ENCODE measurements around the gene NMBR. TPM values are rescaled to one million over a fixed set of nuclear protein-coding genes. Genes with fewer than 3 reads are reported as not detected.

Gene NMBR
- total and polyA plus RNA-seq, 2 donors (not counting 1 experiment from before 2014, with no cell fraction given), result 0.09 TPM; not detected in 1

DNA sequence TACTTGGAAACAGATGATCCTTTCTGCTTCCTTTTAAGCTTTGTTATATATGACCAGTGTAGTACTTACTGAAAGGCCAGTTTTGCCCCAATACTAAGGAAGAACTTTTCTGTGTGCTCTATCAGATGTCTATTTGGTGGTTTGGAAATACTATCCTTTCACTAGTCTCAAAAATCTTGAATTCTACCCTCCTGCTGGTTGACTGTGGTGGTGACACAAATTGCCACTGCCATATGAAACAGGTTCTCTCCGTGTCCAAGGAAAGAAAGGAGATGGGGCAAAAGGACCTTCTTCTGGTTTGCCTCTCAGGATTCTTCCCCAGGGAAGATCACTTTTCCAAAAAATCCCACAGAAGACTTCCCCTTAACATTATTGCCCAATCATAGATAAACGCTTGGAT, 8.0 kb downstream of the NMBR start:
- Histone ChIP-seq H3K4me3 (ENCODE audit: control extremely low read depth in 1 of 5, extremely low read depth in 1 of 5, insufficient read depth in 1 of 5, low read depth in 2 of 5, low read length in 4 of 5) (no peak overlapping the region), H3K27me3 (replicated peaks in 1 of 4; ENCODE audit: control extremely low read depth in 1 of 4, control insufficient read depth in 3 of 4, insufficient read depth in 4 of 4, low read length in 3 of 4) (peaks cover 0 to 11% (median 3%) of the 10 kb centered on the region in 4 experiments), H3K79me2 (ENCODE audit: control insufficient read depth, insufficient read depth, low read length) (no peaks in the 10 kb centered on the region), H3K4me2 (replicated peaks; ENCODE audit: low read depth, low read length, poor library complexity, severe bottlenecking) (no peak overlapping the region), H2AFZ (ENCODE audit: insufficient read depth, low read depth, low read length, poor library complexity, severe bottlenecking) (no peak overlapping the region), H4K20me1 (ENCODE audit: control insufficient read depth, insufficient read depth, low read length, poor library complexity, severe bottlenecking) (no peaks in the 10 kb centered on the region), H3K36me3 (replicated peaks in 1 of 2; ENCODE audit: control extremely low read depth in 1 of 2, control insufficient read depth in 1 of 2, extremely low read depth in 1 of 2, insufficient read depth in 2 of 2, low read length in 1 of 2) (no peaks in the 10 kb centered on the region), H3K9me3 (ENCODE audit: control extremely low read depth in 1 of 3, control insufficient read depth in 2 of 3, insufficient read depth in 1 of 3, low read length in 2 of 3) (no peaks in the 10 kb centered on the region), H3K27ac (ENCODE audit: low read length in 2 of 2) (no peak overlapping the region), H3K9ac (ENCODE audit: low read length) (no peak overlapping the region), H3K4me1 (ENCODE audit: control insufficient read depth in 2 of 2, insufficient read depth in 2 of 2, low read length in 2 of 2) (no peaks in the 10 kb centered on the region)
- TF ChIP-seq, protein P1, sequence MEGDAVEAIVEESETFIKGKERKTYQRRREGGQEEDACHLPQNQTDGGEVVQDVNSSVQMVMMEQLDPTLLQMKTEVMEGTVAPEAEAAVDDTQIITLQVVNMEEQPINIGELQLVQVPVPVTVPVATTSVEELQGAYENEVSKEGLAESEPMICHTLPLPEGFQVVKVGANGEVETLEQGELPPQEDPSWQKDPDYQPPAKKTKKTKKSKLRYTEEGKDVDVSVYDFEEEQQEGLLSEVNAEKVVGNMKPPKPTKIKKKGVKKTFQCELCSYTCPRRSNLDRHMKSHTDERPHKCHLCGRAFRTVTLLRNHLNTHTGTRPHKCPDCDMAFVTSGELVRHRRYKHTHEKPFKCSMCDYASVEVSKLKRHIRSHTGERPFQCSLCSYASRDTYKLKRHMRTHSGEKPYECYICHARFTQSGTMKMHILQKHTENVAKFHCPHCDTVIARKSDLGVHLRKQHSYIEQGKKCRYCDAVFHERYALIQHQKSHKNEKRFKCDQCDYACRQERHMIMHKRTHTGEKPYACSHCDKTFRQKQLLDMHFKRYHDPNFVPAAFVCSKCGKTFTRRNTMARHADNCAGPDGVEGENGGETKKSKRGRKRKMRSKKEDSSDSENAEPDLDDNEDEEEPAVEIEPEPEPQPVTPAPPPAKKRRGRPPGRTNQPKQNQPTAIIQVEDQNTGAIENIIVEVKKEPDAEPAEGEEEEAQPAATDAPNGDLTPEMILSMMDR (IDR thresholded peaks at IDR 0.05), result no peak
- no peak for TF ChIP-seq EZH2 (IDR thresholded peaks at IDR 0.05; ENCODE audit: borderline replicate concordance, insufficient read depth, low read depth, low read length, poor library complexity, severe bottlenecking)
- CTCF ChIA-PET, result no interaction called here
- WGBS (ENCODE audit: insufficient coverage), result no CpG with 5 or more reads among the region's 2 CpGs
- POLR2A ChIA-PET, result no interaction called here
- peaks cover 11% of the 10 kb centered on the region for H3K27me3 Mint-ChIP-seq
- no peaks in the 10 kb centered on the region for H3K9me3 Mint-ChIP-seq (ENCODE audit: insufficient read depth)
- no peak for ATAC-seq (ENCODE audit: low read depth)
- DNase-seq, result no peak
- H3K4me3 Mint-ChIP-seq, result no peak overlapping the region
- intact Hi-C loops (cut with micrococcal nuclease), result no loop called here
- no peaks in the 10 kb centered on the region for H3K4me1 Mint-ChIP-seq
- no peak overlapping the region for H3K27ac Mint-ChIP-seq

DNA sequence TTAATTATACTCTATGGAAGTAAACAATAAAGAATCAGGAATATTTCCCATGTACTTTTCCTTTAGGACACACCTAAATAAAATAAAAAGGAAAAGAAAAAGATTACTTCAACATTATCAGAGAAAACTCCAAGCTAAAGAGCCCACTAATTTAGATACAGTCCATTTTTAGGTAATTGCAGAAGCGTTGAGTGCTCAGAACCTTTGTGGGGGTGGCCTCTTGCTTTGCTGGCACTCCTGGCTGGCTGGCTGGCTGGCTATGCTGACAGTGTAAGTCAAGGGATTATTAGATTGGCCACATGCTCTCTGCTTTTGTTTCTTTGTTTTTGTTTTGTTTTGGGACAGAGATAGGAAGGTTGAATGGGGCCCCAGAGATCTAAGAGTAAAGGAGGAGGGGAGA, 14.3 kb downstream of the NMBR start, which contains the start of gene GJE1:
Gene GJE1, plus strand, starts transcription at position 301 of the 400 bp plus-strand sequence. CDS start 234 bp downstream, outside the sequence.
- Mint-ChIP-seq H3K4me3 (no peak within 1 kb of the TSS), H3K27ac (no peak within 1 kb of the TSS), H3K4me1 (no peaks in the 10 kb centered on the region), H3K9me3 (ENCODE audit: insufficient read depth) (no peaks in the 10 kb centered on the region), H3K27me3 (peaks cover 20% of the 10 kb centered on the region)
- ATAC-seq (ENCODE audit: low read depth) (no peak), DNase-seq (no peak)
- WGBS (ENCODE audit: insufficient coverage), result 100% methylated on average over 1 of the region's 1 CpG
- ChIA-PET CTCF (no interaction called here), POLR2A (no interaction called here)
- intact Hi-C loops (cut with micrococcal nuclease), result no loop called here
- H3K4me3 ChIP-seq (ENCODE audit: control extremely low read depth in 1 of 5, extremely low read depth in 1 of 5, insufficient read depth in 1 of 5, low read depth in 2 of 5, low read length in 4 of 5), result no peak within 1 kb of the TSS
- no peaks in the 10 kb centered on the region for H3K4me1 ChIP-seq (ENCODE audit: control insufficient read depth in 2 of 2, insufficient read depth in 2 of 2, low read length in 2 of 2)
- peaks cover 0 to 22% (median 3%) of the 10 kb centered on the region in 4 experiments for H3K27me3 ChIP-seq (replicated peaks in 1 of 4; ENCODE audit: control extremely low read depth in 1 of 4, control insufficient read depth in 3 of 4, insufficient read depth in 4 of 4, low read length in 3 of 4)
- H3K27ac ChIP-seq (ENCODE audit: low read length in 2 of 2), result no peak within 1 kb of the TSS
- H3K9me3 ChIP-seq (ENCODE audit: control extremely low read depth in 1 of 3, control insufficient read depth in 2 of 3, insufficient read depth in 1 of 3, low read length in 2 of 3), result no peaks in the 10 kb centered on the region
- H3K79me2 ChIP-seq (ENCODE audit: control insufficient read depth, insufficient read depth, low read length), result no peaks in the 10 kb centered on the region
- no peak for TF ChIP-seq EZH2 (IDR thresholded peaks at IDR 0.05; ENCODE audit: borderline replicate concordance, insufficient read depth, low read depth, low read length, poor library complexity, severe bottlenecking)
- TF ChIP-seq, protein P1 (IDR thresholded peaks at IDR 0.05), result no peak
- H3K36me3 ChIP-seq (replicated peaks in 1 of 2; ENCODE audit: control extremely low read depth in 1 of 2, control insufficient read depth in 1 of 2, extremely low read depth in 1 of 2, insufficient read depth in 2 of 2, low read length in 1 of 2), result no peaks in the 10 kb centered on the region
- H3K9ac ChIP-seq (ENCODE audit: low read length), result no peak within 1 kb of the TSS
- no peak within 1 kb of the TSS for H3K4me2 ChIP-seq (replicated peaks; ENCODE audit: low read depth, low read length, poor library complexity, severe bottlenecking)
- H4K20me1 ChIP-seq (ENCODE audit: control insufficient read depth, insufficient read depth, low read length, poor library complexity, severe bottlenecking), result no peaks in the 10 kb centered on the region
- no peak within 1 kb of the TSS for H2AFZ ChIP-seq (ENCODE audit: insufficient read depth, low read depth, low read length, poor library complexity, severe bottlenecking)
